Astrocyte of the cerebellum (primary cell): ENCODE measurements around the gene ANKRD39.
A peak's percentile ranks its signal among the peaks of the same experiment; 100 is the strongest.
"Not testable (repeated sequence)": the region's sequence is repeated elsewhere in the genome, so short reads cannot be mapped to it uniquely, and the experiment has no call there.

ENCODE experiments used
- DNase-seq: peaks from one replicate; pipeline ENCODE4 v3.0.0-alpha.2; 2011; ENCODE audit warnings: low read depth
- H3K4me3 ChIP-seq: 2 replicates; pipeline ENCODE4 v1.5.1; 2011; ENCODE audit warnings: mild to moderate bottlenecking, low read depth, low read length, moderate library complexity
- CTCF ChIP-seq: IDR thresholded peaks from 2 replicates; pipeline ENCODE4 v1.5.1; 2012; ENCODE audit warnings: low read length, low read depth, moderate library complexity, mild to moderate bottlenecking; ENCODE audit errors: missing control alignments
- in situ Hi-C: cut with HindIII; loops from 2 replicates; pipeline ENCODE4 v1.10.0; 2017; ENCODE audit warnings: low sequenced_read_pairs

ANKRD39 gene

GRCh38 chr2:96866986-96867755, 9.4 kb upstream of the ANKRD39 start:
- no peak for DNase-seq

GRCh38 chr2:96866586-96866985, 8.8 kb upstream of the ANKRD39 start:
- peak overlapping the region; percentile 12 for H3K4me3 ChIP-seq
- in situ Hi-C loops = no loop called here
- no peak for TF ChIP-seq CTCF
- DNase-seq = no peak

More at GRCh38 chr2:96866986-96867755, 9.4 kb upstream of the ANKRD39 start:
- no peak for TF ChIP-seq CTCF
- peak overlapping the region; percentile 84 for H3K4me3 ChIP-seq
- in situ Hi-C loops = no loop called here

- no peak for DNase-seq
- in situ Hi-C loops = no loop called here
- H3K4me3 ChIP-seq = no peak overlapping the region
- no peak for TF ChIP-seq CTCF
Observed at GRCh38 chr2:96866149-96866548, 8.3 kb upstream of the ANKRD39 start.

- no peak for TF ChIP-seq CTCF
- DNase-seq = no peak
- H3K4me3 ChIP-seq = no peak overlapping the region
- in situ Hi-C loops = no loop called here
Observed at GRCh38 chr2:96865654-96866053, 7.8 kb upstream of the ANKRD39 start.

- in situ Hi-C loops = no loop called here
- no peak overlapping the region for H3K4me3 ChIP-seq
- no peak for DNase-seq
- no peak for TF ChIP-seq CTCF
Observed at GRCh38 chr2:96864343-96865091, 6.7 kb upstream of the ANKRD39 start.

GRCh38 chr2:96863575-96864342, 5.9 kb upstream of the ANKRD39 start:
- no peak overlapping the region for H3K4me3 ChIP-seq
- no peak for DNase-seq
- no peak for TF ChIP-seq CTCF
- in situ Hi-C loops = no loop called here

DNA sequence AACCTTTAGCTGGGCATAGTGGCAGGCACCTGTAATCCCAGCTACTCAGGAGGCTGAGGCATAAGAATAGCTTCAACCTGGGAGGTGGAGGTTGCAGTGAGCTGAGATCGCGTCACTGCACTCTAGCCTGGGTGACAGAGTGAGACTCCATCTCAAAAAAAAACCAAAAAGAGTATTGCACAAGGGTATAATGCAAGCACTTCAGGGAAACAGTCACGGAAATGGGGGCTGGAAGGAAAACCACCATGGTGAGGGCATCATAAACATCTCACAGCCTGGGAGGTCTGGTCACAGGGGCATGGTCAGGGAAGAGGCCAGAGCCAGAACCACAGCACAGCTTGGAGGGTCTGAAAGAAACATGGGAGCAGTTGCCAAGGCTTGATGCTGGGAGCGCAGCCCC, 5.2 kb upstream of the ANKRD39 start:
- H3K4me3 ChIP-seq, in situ Hi-C loops, DNase-seq: not testable (repeated sequence)
